CD14-positive monocyte (primary cell): ENCODE measurements around the gene THBS3. TPM values are rescaled to one million over a fixed set of nuclear protein-coding genes. Genes with fewer than 3 reads are reported as not detected.
A peak's percentile ranks its signal among the peaks of the same experiment; 100 is the strongest.
"Not testable (repeated sequence)": the region's sequence is repeated elsewhere in the genome, so short reads cannot be mapped to it uniquely, and the experiment has no call there.

ENCODE experiments used
- DNase-seq, 3 donors: peaks; one replicate each; pipeline ENCODE4 v3.0.0-alpha.2; 2011 to 2022
- H2AFZ ChIP-seq: 2 replicates; pipeline ENCODE4 v1.6.0; 2012; ENCODE audit warnings: mild to moderate bottlenecking, low read depth, low read length, inconsistent platforms; ENCODE audit not compliant: insufficient read depth, poor library complexity, severe bottlenecking
- H3K27ac ChIP-seq, 2 donors: 1 replicate in 1 of 2; 2 replicates in 1 of 2; pipeline ENCODE4 v1.5.1; 2012 to 2013; ENCODE audit warnings: low read length in 2 of 2, control low read depth in 1 of 2, inconsistent platforms in 1 of 2, low read depth in 1 of 2, mild to moderate bottlenecking in 1 of 2
- H3K27me3 ChIP-seq, 2 donors: one replicate each; pipeline versions ENCODE4 v1.6.0 to v1.6.1; 2011 to 2013; ENCODE audit warnings: low read length in 2 of 2; ENCODE audit not compliant: control insufficient read depth in 2 of 2, insufficient read depth in 2 of 2
- H3K36me3 ChIP-seq, 2 donors: replicated peaks in 1 of 2; 1 replicate in 1 of 2; 2 replicates in 1 of 2; pipeline versions ENCODE4 v1.5.1 to v1.6.1; 2012 to 2013; ENCODE audit warnings: low read length in 2 of 2, control low read depth in 1 of 2, inconsistent platforms in 1 of 2, mild to moderate bottlenecking in 1 of 2; ENCODE audit not compliant: insufficient read depth in 2 of 2, control insufficient read depth in 1 of 2
- H3K4me1 ChIP-seq, 2 donors: 1 replicate in 1 of 2; 2 replicates in 1 of 2; pipeline versions ENCODE4 v1.5.1 to v1.6.1; 2012 to 2013; ENCODE audit warnings: low read length in 2 of 2, control low read depth in 1 of 2, inconsistent platforms in 1 of 2, mild to moderate bottlenecking in 1 of 2, moderate library complexity in 1 of 2; ENCODE audit not compliant: insufficient read depth in 2 of 2, control insufficient read depth in 1 of 2
- H3K4me2 ChIP-seq: replicated peaks from 2 replicates; pipeline ENCODE3; 2012; ENCODE audit warnings: low read length, moderate library complexity, mild to moderate bottlenecking; ENCODE audit not compliant: poor library complexity, severe bottlenecking; ENCODE audit errors: extremely low read depth
- H3K4me3 ChIP-seq, 3 experiments: fragments of 200-600 bp in 1 of 3; sonication (generic) in 1 of 3; replicated peaks in 1 of 3; 1 replicate in 2 of 3; 2 replicates in 1 of 3; pipeline ENCODE4 v1.5.1; 2011 to 2013; ENCODE audit warnings: low read length in 3 of 3, mild to moderate bottlenecking in 3 of 3, control low read depth in 2 of 3, low read depth in 2 of 3, inconsistent platforms in 1 of 3, moderate library complexity in 1 of 3
- H3K79me2 ChIP-seq: 2 replicates; pipeline ENCODE4 v1.6.0; 2012; ENCODE audit warnings: mild to moderate bottlenecking, control low read depth, inconsistent platforms, low read length, moderate library complexity; ENCODE audit not compliant: insufficient read depth
- H3K9ac ChIP-seq: 2 replicates; pipeline ENCODE4 v1.6.0; 2017; ENCODE audit warnings: low read length, mild to moderate bottlenecking; ENCODE audit not compliant: insufficient read depth, poor library complexity, severe bottlenecking
- H3K9me3 ChIP-seq, 2 donors: replicated peaks in 1 of 2; 1 replicate in 1 of 2; 2 replicates in 1 of 2; pipeline versions ENCODE4 v1.5.1 to v1.6.1; 2012 to 2013; ENCODE audit warnings: low read length in 2 of 2, control low read depth in 1 of 2; ENCODE audit not compliant: control insufficient read depth in 1 of 2, insufficient read depth in 1 of 2
- H4K20me1 ChIP-seq: 2 replicates; pipeline ENCODE4 v1.6.0; 2012; ENCODE audit warnings: mild to moderate bottlenecking, low read length, control low read depth, moderate library complexity; ENCODE audit not compliant: insufficient read depth
- H3K27ac Mint-ChIP-seq, 7 donors: one replicate each; pipeline ENCODE4 v1.8.0; 2020; ENCODE audit warnings: mild to moderate bottlenecking in 7 of 7, mixed read lengths in 7 of 7, moderate library complexity in 6 of 7, inconsistent platforms in 2 of 7
- H3K27me3 Mint-ChIP-seq, 3 donors: one replicate each; pipeline ENCODE4 v1.8.0; 2021 to 2022; ENCODE audit warnings: low read depth in 3 of 3, mild to moderate bottlenecking in 3 of 3, mixed read lengths in 3 of 3, moderate library complexity in 3 of 3, inconsistent platforms in 1 of 3
- H3K36me3 Mint-ChIP-seq, 2 donors: one replicate each; pipeline ENCODE4 v1.8.0; 2020; ENCODE audit warnings: mixed read lengths in 2 of 2, inconsistent platforms in 1 of 2, mild to moderate bottlenecking in 1 of 2
- H3K4me1 Mint-ChIP-seq: one replicate; pipeline ENCODE4 v1.8.0; 2020; ENCODE audit warnings: mild to moderate bottlenecking, mixed read lengths
- H3K4me3 Mint-ChIP-seq, 2 donors: one replicate each; pipeline ENCODE4 v1.8.0; 2020; ENCODE audit warnings: mild to moderate bottlenecking in 2 of 2, mixed read lengths in 2 of 2, moderate library complexity in 1 of 2
- H3K9me3 Mint-ChIP-seq, 7 donors: one replicate each; pipeline ENCODE4 v1.8.0; 2020 to 2022; ENCODE audit warnings: mixed read lengths in 7 of 7, mild to moderate bottlenecking in 6 of 7, moderate library complexity in 6 of 7, inconsistent platforms in 2 of 7
- CTCF ChIP-seq: fragments of 200-600 bp; IDR thresholded peaks from one replicate; pipeline ENCODE4 v1.8.0; 2022; ENCODE audit warnings: antibody characterized with exemption, mild to moderate bottlenecking
- WGBS: methylation state at CpG from one replicate; pipeline ENCODE4 v1.1.5; 2013; ENCODE audit warnings: missing lambda C conversion rate; ENCODE audit not compliant: insufficient coverage; 5-methylcytosine and 5-hydroxymethylcytosine counted together
- intact Hi-C, 2 donors: fragments of 100-400 bp; cut with micrococcal nuclease; formaldehyde crosslinking; loops; one replicate each; pipeline versions ENCODE4 v1.15.0 to v1.15.1; 2023
- polyA plus RNA-seq, 3 donors: library from polyadenylated mRNA; depleted of rRNA in 1 of 3; unstranded in 2 of 3; stranded (reverse) in 1 of 3; fragments of 300-500 nt in 2 of 3; fragments of >200 nt in 1 of 3; fragmentation: Illumina TruSeq in 2 of 3; gene quantifications; 1 replicate in 2 of 3; 2 replicates in 1 of 3; pipeline ENCODE4 v1.2.3, GENCODE V29; 2012 to 2021

THBS3 gene
- polyA plus RNA-seq, 3 donors = 3.2 to 50.7 (median 5.3) TPM

GRCh38 chr1:155219592-155220031 lies 11.9 kb upstream of the THBS3 start:
- peaks cover 0 to 2% (median 0%) of the 10 kb centered on the region in 3 donors for H3K27me3 Mint-ChIP-seq
- peak overlapping the region; percentile 35 for H3K4me2 ChIP-seq
- peak overlapping the region; percentile 83 to 86 for H3K27ac ChIP-seq

GRCh38 chr1:155218854-155219591 lies 11.3 kb upstream of the THBS3 start:
- intact Hi-C loops = no loop called here
- H3K9me3 Mint-ChIP-seq = no peaks in the 10 kb centered on the region
- DNase-seq = peak in 2 of 3 donors; percentile 65 to 74
- no peak for TF ChIP-seq CTCF
- 37% methylated on average over 2 of the region's 7 CpGs for WGBS
- Histone ChIP-seq H3K4me2 (peak overlapping the region; percentile 35), H3K27me3 (no peaks in the 10 kb centered on the region), H3K36me3 (no peaks in the 10 kb centered on the region), H3K4me1 (peaks cover 57 to 73% of the 10 kb centered on the region in 2 donors), H3K27ac (peak overlapping the region; percentile 83 to 86), H3K79me2 (no peaks in the 10 kb centered on the region), H3K4me3 (peak overlapping the region in 1 of 3 experiments; percentile 47), H4K20me1 (no peaks in the 10 kb centered on the region), H3K9me3 (no peaks in the 10 kb centered on the region), H2AFZ (peak overlapping the region; percentile 19), H3K9ac (no peak overlapping the region)
- H3K4me3 Mint-ChIP-seq = peak overlapping the region; percentile 55 to 62
- H3K27me3 Mint-ChIP-seq = peaks cover 0 to 2% (median 0%) of the 10 kb centered on the region in 3 donors
- H3K27ac Mint-ChIP-seq = peak overlapping the region; percentile 93 to 98 (median 97)
- peaks cover 3 to 11% of the 10 kb centered on the region in 2 donors for H3K36me3 Mint-ChIP-seq
- H3K4me1 Mint-ChIP-seq = peaks cover 59% of the 10 kb centered on the region

More at GRCh38 chr1:155219592-155220031, 11.9 kb upstream of the THBS3 start:
- Histone ChIP-seq H2AFZ (peak overlapping the region; percentile 19), H3K27me3 (no peaks in the 10 kb centered on the region), H3K9me3 (no peaks in the 10 kb centered on the region), H3K36me3 (no peaks in the 10 kb centered on the region), H3K9ac (no peak overlapping the region), H3K79me2 (no peaks in the 10 kb centered on the region), H3K4me3 (peak overlapping the region in 1 of 3 experiments; percentile 47), H4K20me1 (no peaks in the 10 kb centered on the region), H3K4me1 (peaks cover 62 to 75% of the 10 kb centered on the region in 2 donors)
- Mint-ChIP-seq H3K4me1 (peaks cover 65% of the 10 kb centered on the region), H3K9me3 (no peaks in the 10 kb centered on the region), H3K36me3 (peaks cover 3 to 11% of the 10 kb centered on the region in 2 donors), H3K4me3 (peak overlapping the region; percentile 55 to 62), H3K27ac (peak overlapping the region; percentile 93 to 98 (median 97))
- WGBS = no CpG with 5 or more reads among the region's 1 CpG
- intact Hi-C loops = no loop called here
- peak; percentile 86 to 88 (median 88) for DNase-seq
- TF ChIP-seq CTCF = no peak

DNA sequence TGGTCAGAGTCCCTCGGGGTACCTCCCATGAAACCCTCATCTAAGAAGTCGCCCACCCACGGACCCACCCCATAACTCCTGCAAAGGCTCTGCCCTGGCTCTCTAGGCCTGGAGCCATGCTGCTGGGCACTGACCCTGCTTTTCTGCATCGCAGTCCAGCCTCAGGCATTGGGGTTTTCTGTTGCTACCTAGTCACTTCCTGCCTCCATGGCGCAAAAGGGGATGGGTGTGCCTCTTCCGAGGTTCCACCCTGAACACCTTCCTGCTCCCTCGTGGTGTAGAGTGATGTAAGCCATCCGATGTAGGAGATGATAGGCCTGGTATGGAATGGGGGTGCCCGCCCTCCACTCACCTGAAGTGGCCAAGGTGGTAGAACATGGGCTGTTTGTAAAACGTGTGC lies 7.0 kb upstream of the THBS3 start:
- H3K27ac ChIP-seq, H2AFZ ChIP-seq, H4K20me1 ChIP-seq, H3K36me3 ChIP-seq, intact Hi-C loops, DNase-seq, H3K9me3 Mint-ChIP-seq, H3K4me2 ChIP-seq, H3K9ac ChIP-seq, H3K27me3 Mint-ChIP-seq, H3K4me3 ChIP-seq, H3K9me3 ChIP-seq, H3K27me3 ChIP-seq, H3K4me3 Mint-ChIP-seq: not testable (repeated sequence)
- Histone ChIP-seq H3K4me1 (peaks cover 39 to 55% of the 10 kb centered on the region in 2 donors), H3K79me2 (peaks cover 17% of the 10 kb centered on the region)
- H3K36me3 Mint-ChIP-seq = peaks cover 17 to 34% of the 10 kb centered on the region in 2 donors
- H3K4me1 Mint-ChIP-seq = peaks cover 51% of the 10 kb centered on the region
- peak overlapping the region in 6 of 7 donors; percentile 64 to 88 (median 72) for H3K27ac Mint-ChIP-seq
- WGBS = 75% methylated on average over 1 of the region's 10 CpGs
